ENCODE data around the gene TGM2.

GRCh38 chr20:38144598-38144973 lies 20.5 kb downstream of the TGM2 start:
- TF ChIP-seq CTCF (IDR thresholded peaks at IDR 0.05): no peak
- TF ChIP-seq POLR2A (IDR thresholded peaks at IDR 0.05): no peak
